ENCODE data around the gene PRR11.
"Not testable (repeated sequence)": the region's sequence is repeated elsewhere in the genome, so short reads cannot be mapped to it uniquely, and the experiment has no call there.

The PRR11 gene

GRCh38 chr17:59165933-59166342, 10.4 kb downstream of the PRR11 start:
- Histone ChIP-seq H3K36me3 (ENCODE audit: control insufficient read depth in 4 of 4, insufficient read depth in 4 of 4, low read length in 3 of 4) (peaks cover 0 to 3% (median 0%) of the 10 kb centered on the region in 4 experiments), H3K9me3 (ENCODE audit: control extremely low read depth in 1 of 5, control insufficient read depth in 4 of 5, insufficient read depth in 2 of 5, low read depth in 1 of 5, low read length in 4 of 5) (no peaks in the 10 kb centered on the region), H3K27me3 (replicated peaks in 2 of 5; ENCODE audit: control insufficient read depth in 4 of 5, insufficient read depth in 5 of 5, low read length in 4 of 5) (no peaks in the 10 kb centered on the region), H3K4me3 (ENCODE audit: control insufficient read depth in 1 of 7, extremely low read depth in 1 of 7, insufficient read depth in 4 of 7, low read depth in 2 of 7, low read length in 6 of 7) (no peak overlapping the region), H3K4me1 (ENCODE audit: control extremely low read depth in 1 of 4, control insufficient read depth in 4 of 4, insufficient read depth in 4 of 4, low read length in 3 of 4) (peaks cover 2 to 23% (median 6%) of the 10 kb centered on the region in 4 experiments), H3K27ac (ENCODE audit: insufficient read depth in 1 of 2, low read depth in 1 of 2, low read length in 2 of 2, poor library complexity in 1 of 2, severe bottlenecking in 2 of 2) (no peak overlapping the region)
- ChIA-PET POLR2A (interaction anchor here (0.5 kb wide), 1 partner anchor 114 kb away, joined by 3 read pairs; no protein-coding TSS in a partner anchor), CTCF (no interaction called here)
- WGBS (ENCODE audit: insufficient coverage): 96% methylated on average over 2 of the region's 2 CpGs
- DNase-seq: peak; percentile 65 to 68 (median 67)

GRCh38 chr17:59167571-59168001, 12.0 kb downstream of the PRR11 start:
- Histone ChIP-seq H3K9me3 (ENCODE audit: control extremely low read depth in 1 of 5, control insufficient read depth in 4 of 5, insufficient read depth in 2 of 5, low read depth in 1 of 5, low read length in 4 of 5) (no peaks in the 10 kb centered on the region), H3K4me1 (ENCODE audit: control extremely low read depth in 1 of 4, control insufficient read depth in 4 of 4, insufficient read depth in 4 of 4, low read length in 3 of 4) (peaks cover 2 to 16% (median 6%) of the 10 kb centered on the region in 4 experiments), H3K4me3 (ENCODE audit: control insufficient read depth in 1 of 7, extremely low read depth in 1 of 7, insufficient read depth in 4 of 7, low read depth in 2 of 7, low read length in 6 of 7) (no peak overlapping the region), H3K27ac (ENCODE audit: insufficient read depth in 1 of 2, low read depth in 1 of 2, low read length in 2 of 2, poor library complexity in 1 of 2, severe bottlenecking in 2 of 2) (no peak overlapping the region), H3K27me3 (replicated peaks in 2 of 5; ENCODE audit: control insufficient read depth in 4 of 5, insufficient read depth in 5 of 5, low read length in 4 of 5) (no peaks in the 10 kb centered on the region), H3K36me3 (ENCODE audit: control insufficient read depth in 4 of 4, insufficient read depth in 4 of 4, low read length in 3 of 4) (peaks cover 0 to 9% (median 4%) of the 10 kb centered on the region in 4 experiments)
- ChIA-PET POLR2A (no interaction called here), CTCF (interaction anchor here (1.3 kb wide), 1 partner anchor 61 kb away, joined by 3 read pairs; the partner anchor contains the start of gene TRIM37)
- peak; percentile 33 to 82 (median 82) for DNase-seq
- no CpG with 5 or more reads among the region's 2 CpGs for WGBS (ENCODE audit: insufficient coverage)

- WGBS (ENCODE audit: insufficient coverage): 96% methylated on average over 22 of the region's 33 CpGs
- no peaks in the 10 kb centered on the region for H3K9me3 ChIP-seq (ENCODE audit: control extremely low read depth in 1 of 5, control insufficient read depth in 4 of 5, insufficient read depth in 2 of 5, low read depth in 1 of 5, low read length in 4 of 5)
- H3K36me3 ChIP-seq (ENCODE audit: control insufficient read depth in 4 of 4, insufficient read depth in 4 of 4, low read length in 3 of 4): peaks cover 0 to 28% (median 14%) of the 10 kb centered on the region in 4 experiments
- no peaks in the 10 kb centered on the region for H3K27me3 ChIP-seq (replicated peaks in 2 of 5; ENCODE audit: control insufficient read depth in 4 of 5, insufficient read depth in 5 of 5, low read length in 4 of 5)
- H3K4me3 ChIP-seq (ENCODE audit: control insufficient read depth in 1 of 7, extremely low read depth in 1 of 7, insufficient read depth in 4 of 7, low read depth in 2 of 7, low read length in 6 of 7): no peak overlapping the region
- ChIA-PET CTCF (no interaction called here), POLR2A (no interaction called here)
- peaks cover 0 to 2% (median 0%) of the 10 kb centered on the region in 4 experiments for H3K4me1 ChIP-seq (ENCODE audit: control extremely low read depth in 1 of 4, control insufficient read depth in 4 of 4, insufficient read depth in 4 of 4, low read length in 3 of 4)
- no peak for DNase-seq
- H3K27ac ChIP-seq (ENCODE audit: insufficient read depth in 1 of 2, low read depth in 1 of 2, low read length in 2 of 2, poor library complexity in 1 of 2, severe bottlenecking in 2 of 2): no peak overlapping the region
Measured at GRCh38 chr17:59172436-59173004, 17.0 kb downstream of the PRR11 start.

GRCh38 chr17:59174671-59175070, 19.1 kb downstream of the PRR11 start:
- no peaks in the 10 kb centered on the region for H3K4me1 ChIP-seq (ENCODE audit: control extremely low read depth in 1 of 4, control insufficient read depth in 4 of 4, insufficient read depth in 4 of 4, low read length in 3 of 4)
- DNase-seq: no peak
- no peaks in the 10 kb centered on the region for H3K27me3 ChIP-seq (replicated peaks in 2 of 5; ENCODE audit: control insufficient read depth in 4 of 5, insufficient read depth in 5 of 5, low read length in 4 of 5)
- 94% methylated on average over 9 of the region's 11 CpGs for WGBS (ENCODE audit: insufficient coverage)
- CTCF ChIA-PET: interaction anchor here (1.0 kb wide), 1 partner anchor 13 kb away, joined by 3 read pairs; no protein-coding TSS in a partner anchor
- H3K36me3 ChIP-seq (ENCODE audit: control insufficient read depth in 4 of 4, insufficient read depth in 4 of 4, low read length in 3 of 4): peaks cover 0 to 28% (median 15%) of the 10 kb centered on the region in 4 experiments
- POLR2A ChIA-PET: interaction anchor here (1.2 kb wide), 1 partner anchor 29 kb away, joined by 4 read pairs; no protein-coding TSS in a partner anchor
- H3K27ac ChIP-seq (ENCODE audit: insufficient read depth in 1 of 2, low read depth in 1 of 2, low read length in 2 of 2, poor library complexity in 1 of 2, severe bottlenecking in 2 of 2): no peak overlapping the region
- no peak overlapping the region for H3K4me3 ChIP-seq (ENCODE audit: control insufficient read depth in 1 of 7, extremely low read depth in 1 of 7, insufficient read depth in 4 of 7, low read depth in 2 of 7, low read length in 6 of 7)
- H3K9me3 ChIP-seq (ENCODE audit: control extremely low read depth in 1 of 5, control insufficient read depth in 4 of 5, insufficient read depth in 2 of 5, low read depth in 1 of 5, low read length in 4 of 5): no peaks in the 10 kb centered on the region

GRCh38 chr17:59175076-59175475, 19.5 kb downstream of the PRR11 start:
- Histone ChIP-seq H3K4me1 (ENCODE audit: control extremely low read depth in 1 of 4, control insufficient read depth in 4 of 4, insufficient read depth in 4 of 4, low read length in 3 of 4) (no peaks in the 10 kb centered on the region), H3K4me3 (ENCODE audit: control insufficient read depth in 1 of 7, extremely low read depth in 1 of 7, insufficient read depth in 4 of 7, low read depth in 2 of 7, low read length in 6 of 7) (no peak overlapping the region), H3K27me3 (replicated peaks in 2 of 5; ENCODE audit: control insufficient read depth in 4 of 5, insufficient read depth in 5 of 5, low read length in 4 of 5) (no peaks in the 10 kb centered on the region), H3K9me3 (ENCODE audit: control extremely low read depth in 1 of 5, control insufficient read depth in 4 of 5, insufficient read depth in 2 of 5, low read depth in 1 of 5, low read length in 4 of 5) (no peaks in the 10 kb centered on the region), H3K36me3 (ENCODE audit: control insufficient read depth in 4 of 4, insufficient read depth in 4 of 4, low read length in 3 of 4) (peaks cover 0 to 28% (median 15%) of the 10 kb centered on the region in 4 experiments), H3K27ac (ENCODE audit: insufficient read depth in 1 of 2, low read depth in 1 of 2, low read length in 2 of 2, poor library complexity in 1 of 2, severe bottlenecking in 2 of 2) (no peak overlapping the region)
- POLR2A ChIA-PET: no interaction called here
- CTCF ChIA-PET: interaction anchor here (0.8 kb wide), 1 partner anchor 36 kb away, joined by 3 read pairs; no protein-coding TSS in a partner anchor
- WGBS (ENCODE audit: insufficient coverage): 98% methylated on average over 6 of the region's 7 CpGs
- DNase-seq: no peak

- 95% methylated on average over 2 of the region's 7 CpGs for WGBS (ENCODE audit: insufficient coverage)
- H3K4me3 ChIP-seq (ENCODE audit: control insufficient read depth in 1 of 7, extremely low read depth in 1 of 7, insufficient read depth in 4 of 7, low read depth in 2 of 7, low read length in 6 of 7): no peak overlapping the region
- H3K27ac ChIP-seq (ENCODE audit: insufficient read depth in 1 of 2, low read depth in 1 of 2, low read length in 2 of 2, poor library complexity in 1 of 2, severe bottlenecking in 2 of 2): no peak overlapping the region
- H3K36me3 ChIP-seq (ENCODE audit: control insufficient read depth in 4 of 4, insufficient read depth in 4 of 4, low read length in 3 of 4): peaks cover 0 to 20% (median 8%) of the 10 kb centered on the region in 4 experiments
- CTCF ChIA-PET: interaction anchor here (0.6 kb wide), 1 partner anchor 39 kb away, joined by 3 read pairs; no protein-coding TSS in a partner anchor
- no peak for DNase-seq
- H3K27me3 ChIP-seq (replicated peaks in 2 of 5; ENCODE audit: control insufficient read depth in 4 of 5, insufficient read depth in 5 of 5, low read length in 4 of 5): no peaks in the 10 kb centered on the region
- H3K9me3 ChIP-seq (ENCODE audit: control extremely low read depth in 1 of 5, control insufficient read depth in 4 of 5, insufficient read depth in 2 of 5, low read depth in 1 of 5, low read length in 4 of 5): no peaks in the 10 kb centered on the region
- POLR2A ChIA-PET: interaction anchor here (0.6 kb wide), 1 partner anchor 70 kb away, joined by 6 read pairs; no protein-coding TSS in a partner anchor
- H3K4me1 ChIP-seq (ENCODE audit: control extremely low read depth in 1 of 4, control insufficient read depth in 4 of 4, insufficient read depth in 4 of 4, low read length in 3 of 4): no peaks in the 10 kb centered on the region
Measured at GRCh38 chr17:59178266-59178985, 22.9 kb downstream of the PRR11 start.

- H3K9me3 ChIP-seq (ENCODE audit: control extremely low read depth in 1 of 5, control insufficient read depth in 4 of 5, insufficient read depth in 2 of 5, low read depth in 1 of 5, low read length in 4 of 5); H3K27ac ChIP-seq (ENCODE audit: insufficient read depth in 1 of 2, low read depth in 1 of 2, low read length in 2 of 2, poor library complexity in 1 of 2, severe bottlenecking in 2 of 2); POLR2A ChIA-PET; CTCF ChIA-PET; H3K27me3 ChIP-seq (replicated peaks in 2 of 5; ENCODE audit: control insufficient read depth in 4 of 5, insufficient read depth in 5 of 5, low read length in 4 of 5); H3K4me1 ChIP-seq (ENCODE audit: control extremely low read depth in 1 of 4, control insufficient read depth in 4 of 4, insufficient read depth in 4 of 4, low read length in 3 of 4); H3K4me3 ChIP-seq (ENCODE audit: control insufficient read depth in 1 of 7, extremely low read depth in 1 of 7, insufficient read depth in 4 of 7, low read depth in 2 of 7, low read length in 6 of 7); DNase-seq: not testable (repeated sequence)
- WGBS (ENCODE audit: insufficient coverage): 97% methylated on average over 11 of the region's 11 CpGs
- H3K36me3 ChIP-seq (ENCODE audit: control insufficient read depth in 4 of 4, insufficient read depth in 4 of 4, low read length in 3 of 4): peaks cover 0 to 12% (median 4%) of the 10 kb centered on the region in 4 experiments
Measured at GRCh38 chr17:59179601-59180000, 24.1 kb downstream of the PRR11 start.

All from common myeloid progenitor, CD34-positive (primary cell).